Sigmoid colon (tissue), 4 donors: Measurements from ENCODE around the gene ZC3H13.

Experiments used
- CTCF ChIP-seq, 4 experiments: fragments of 450-650 bp in 3 of 4; fragments of 200-600 bp in 1 of 4; IDR thresholded peaks; one replicate each; pipeline ENCODE4 v1.5.1; 2016 to 2019; ENCODE audit warnings: antibody characterized with exemption in 4 of 4, mild to moderate bottlenecking in 3 of 4, moderate library complexity in 2 of 4
- EP300 ChIP-seq, 4 donors: sonication (generic); formaldehyde crosslinking; IDR thresholded peaks; one replicate each; pipeline ENCODE4 v1.6.1; 2017; ENCODE audit warnings: antibody characterized with exemption in 4 of 4
- POLR2A ChIP-seq, 2 donors: fragments of 450-650 bp; IDR thresholded peaks; one replicate each; pipeline ENCODE4 v1.6.1; 2016; ENCODE audit warnings: antibody characterized with exemption in 2 of 2, mild to moderate bottlenecking in 2 of 2, moderate library complexity in 2 of 2
- POLR2AphosphoS5 ChIP-seq, 4 donors: sonication (generic); formaldehyde crosslinking; IDR thresholded peaks; one replicate each; pipeline ENCODE4 v1.6.1; 2017; ENCODE audit warnings: antibody characterized with exemption in 4 of 4

- TF ChIP-seq CTCF (IDR thresholded peaks at IDR 0.05) (no peak), POLR2AphosphoS5 (IDR thresholded peaks at IDR 0.05) (no peak), POLR2A (IDR thresholded peaks at IDR 0.05) (no peak), EP300 (IDR thresholded peaks at IDR 0.05) (no peak)
Measured at GRCh38 chr13:45996631-45997030, 55.9 kb downstream of the ZC3H13 start.
